A375 (cell line): ENCODE results near the gene TYK2. TPM values are rescaled to one million over a fixed set of nuclear protein-coding genes. Genes with fewer than 3 reads are reported as not detected.

Source experiments
- small RNA-seq: library from RNA; depleted of rRNA; stranded (forward); fragments of <200 nt; gene quantifications from one replicate; pipeline ENCODE3, GENCODE V24; 2014
- total RNA-seq: library from RNA; depleted of rRNA; stranded (reverse); fragments of >200 nt; shearing (Covaris generic); gene quantifications from 2 replicates; pipeline ENCODE4 v1.2.3, GENCODE V29; 2014; rRNA removed

TYK2 gene
- total RNA-seq = 141 and 161 TPM in 2 replicates

GRCh38 chr19:10380313-10381102, at the start of gene TYK2:
TYK2 (minus strand) TSS chr19:10380572; CDS start chr19:10378406, 2,166 bp downstream.

GRCh38 chr19:10420444-10421239, 40.3 kb upstream of the TYK2 start, which contains the start of gene PDE4A:
PDE4A (plus strand) TSS chr19:10420538; CDS start chr19:10420765, 227 bp downstream.

GRCh38 chr19:10403137-10404021, 23.0 kb upstream of the TYK2 start, which contains the start of gene CDC37:
CDC37 (minus strand) TSS chr19:10403542; CDS start chr19:10403479, 63 bp downstream.

GRCh38 chr19:10339380-10339960, 40.9 kb downstream of the TYK2 start, which contains the start of gene ICAM3:
ICAM3 (minus strand) TSS chr19:10339624; CDS start chr19:10339614, 10 bp downstream.

GRCh38 chr19:10332965-10333757, 47.2 kb downstream of the TYK2 start, which contains the start of gene RAVER1:
RAVER1 (minus strand) TSS chr19:10333529; CDS start chr19:10333507, 22 bp downstream.

GRCh38 chr19:10315335-10316214, 64.8 kb downstream of the TYK2 start, which contains the start of gene FDX2:
FDX2 (minus strand) TSS chr19:10316015; CDS start chr19:10315996, 19 bp downstream.

GRCh38 chr19:10309423-10309822, 70.9 kb downstream of the TYK2 start, which contains the start of gene ZGLP1:
ZGLP1 (minus strand) TSS chr19:10309815.

Small RNAs within 50 kb of the gene (small RNA-seq; reads per million reads assigned to genes)
- gene AC011511.1 = not detected
- gene AC011511.4 = not detected

Other genes with a start within 250 kb of the TYK2 start
- 221 and 236 TPM in 2 replicates for gene DNMT1, start 185.6 kb downstream of the TYK2 start, total RNA-seq
- gene S1PR2, start 149.2 kb downstream of the TYK2 start, total RNA-seq = 18.5 and 21.3 TPM in 2 replicates
- 144 and 170 TPM in 2 replicates for gene MRPL4, start 128.4 kb downstream of the TYK2 start, total RNA-seq
- 24.8 and 28.8 TPM in 2 replicates for gene ICAM1, start 109.5 kb downstream of the TYK2 start, total RNA-seq
- gene ICAM4, start 93.6 kb downstream of the TYK2 start, total RNA-seq = 0.30 and 0.58 TPM in 2 replicates
- 20.3 TPM in 2 replicates for gene ICAM5, start 90.6 kb downstream of the TYK2 start, total RNA-seq
- gene ZGLP1, start 70.8 kb downstream of the TYK2 start, total RNA-seq = 1.0 and 2.4 TPM in 2 replicates
- 38.9 and 43.2 TPM in 2 replicates for gene FDX2, start 64.6 kb downstream of the TYK2 start, total RNA-seq
- gene RAVER1, start 47.0 kb downstream of the TYK2 start, total RNA-seq = 40.7 and 50.4 TPM in 2 replicates
- 12.8 and 19.7 TPM in 2 replicates for gene ICAM3, start 40.9 kb downstream of the TYK2 start, total RNA-seq
- gene CDC37, start 23.0 kb upstream of the TYK2 start, total RNA-seq = 639 and 659 TPM in 2 replicates
- gene PDE4A, start 40.0 kb upstream of the TYK2 start, total RNA-seq = 4.5 and 4.9 TPM in 2 replicates
- gene KEAP1, start 122.8 kb upstream of the TYK2 start, total RNA-seq = 69.0 and 75.7 TPM in 2 replicates
- 1.9 and 3.9 TPM in 2 replicates for gene S1PR5, start 136.9 kb upstream of the TYK2 start, total RNA-seq
- gene ATG4D, start 163.3 kb upstream of the TYK2 start, total RNA-seq = 49.4 and 49.9 TPM in 2 replicates
- gene KRI1, start 185.4 kb upstream of the TYK2 start, total RNA-seq = 58.0 and 61.9 TPM in 2 replicates
- gene CDKN2D, start 188.4 kb upstream of the TYK2 start, total RNA-seq = 16.3 and 17.4 TPM in 2 replicates
- 4.1 and 5.6 TPM in 2 replicates for gene AP1M2, start 206.7 kb upstream of the TYK2 start, total RNA-seq
- gene SLC44A2, start 245.0 kb upstream of the TYK2 start, total RNA-seq = 17.6 and 38.2 TPM in 2 replicates